Endothelial cell of hepatic sinusoid (primary cell): ENCODE data around the gene DLK2.
"Not testable (repeated sequence)": the region's sequence is repeated elsewhere in the genome, so short reads cannot be mapped to it uniquely, and the experiment has no call there.

Experiments
- in situ Hi-C: cut with HindIII; loops from 2 replicates; pipeline ENCODE4 v1.10.0; 2017; ENCODE audit warnings: low sequenced_read_pairs

The DLK2 gene, protein sequence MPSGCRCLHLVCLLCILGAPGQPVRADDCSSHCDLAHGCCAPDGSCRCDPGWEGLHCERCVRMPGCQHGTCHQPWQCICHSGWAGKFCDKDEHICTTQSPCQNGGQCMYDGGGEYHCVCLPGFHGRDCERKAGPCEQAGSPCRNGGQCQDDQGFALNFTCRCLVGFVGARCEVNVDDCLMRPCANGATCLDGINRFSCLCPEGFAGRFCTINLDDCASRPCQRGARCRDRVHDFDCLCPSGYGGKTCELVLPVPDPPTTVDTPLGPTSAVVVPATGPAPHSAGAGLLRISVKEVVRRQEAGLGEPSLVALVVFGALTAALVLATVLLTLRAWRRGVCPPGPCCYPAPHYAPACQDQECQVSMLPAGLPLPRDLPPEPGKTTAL

DNA sequence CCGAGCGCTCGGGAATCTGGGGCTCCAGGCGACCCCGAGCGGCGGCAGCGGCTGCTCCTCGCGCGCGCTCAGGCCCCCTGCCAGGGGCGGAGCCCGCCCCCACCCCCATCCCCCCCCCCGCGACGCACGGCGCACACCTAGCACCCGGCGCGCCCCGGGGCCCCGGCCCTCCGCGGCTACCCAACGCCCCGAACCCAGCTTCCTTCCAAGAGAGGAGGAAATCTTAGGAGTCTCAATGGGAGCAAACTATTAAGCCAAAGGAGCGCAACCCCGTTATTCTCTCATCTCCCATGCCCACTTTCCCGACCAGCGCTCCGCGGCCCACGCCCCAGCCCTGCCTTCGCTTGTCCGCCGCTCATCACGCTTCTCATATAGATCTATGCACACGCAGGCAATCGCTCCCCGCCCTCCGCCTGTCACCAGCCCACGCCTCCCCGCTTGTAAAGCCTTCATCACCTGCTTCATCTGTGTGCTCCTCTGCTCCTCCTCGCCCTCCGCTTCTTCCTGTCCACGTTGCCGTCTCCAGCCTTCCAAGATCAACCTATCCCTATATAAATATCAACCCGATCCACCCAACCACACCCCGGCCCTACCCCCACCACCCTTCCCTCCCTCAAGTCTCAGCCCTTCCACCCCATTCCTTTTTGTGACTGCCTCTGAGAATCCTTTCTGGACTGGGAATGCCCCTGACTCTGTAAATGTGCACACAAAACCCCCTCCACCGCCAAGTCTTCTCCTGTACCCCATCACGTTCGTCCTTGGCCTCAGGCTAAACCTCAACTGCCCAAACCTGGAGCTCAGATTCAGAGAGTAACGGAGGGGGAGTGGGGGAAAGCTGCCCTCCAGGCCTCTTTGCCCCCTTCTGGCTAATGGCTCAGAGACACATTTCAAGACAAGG, at the start of gene DLK2:
TSS of gene DLK2 (minus strand) at position 18 of the 898 bp plus-strand sequence. CDS start 723 bp downstream, outside the sequence.
- in situ Hi-C loops = no loop called here

DNA sequence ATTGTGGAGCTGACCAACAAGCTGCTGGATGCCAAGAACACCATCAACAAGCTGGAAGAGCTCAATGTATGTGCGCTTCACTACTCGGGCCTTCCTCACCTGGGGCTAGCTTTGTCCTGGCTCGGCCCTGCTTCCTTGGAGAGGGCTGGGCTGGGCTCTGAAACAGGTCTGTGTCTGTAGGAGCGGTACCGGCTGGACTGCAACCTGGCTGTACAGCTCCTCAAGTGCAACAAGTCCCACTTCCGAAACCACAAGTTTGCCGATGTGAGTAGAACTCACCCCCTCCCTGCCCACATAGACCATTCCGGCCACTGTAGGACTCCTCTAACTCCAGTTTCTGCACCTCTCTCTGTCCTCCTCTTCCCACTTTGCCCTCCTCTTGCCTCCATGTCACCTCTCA, 48.1 kb upstream of the DLK2 start:
- in situ Hi-C loops = loop anchor here (10.0 kb wide), 1 partner anchor 59 kb away; no protein-coding TSS in a partner anchor

DNA sequence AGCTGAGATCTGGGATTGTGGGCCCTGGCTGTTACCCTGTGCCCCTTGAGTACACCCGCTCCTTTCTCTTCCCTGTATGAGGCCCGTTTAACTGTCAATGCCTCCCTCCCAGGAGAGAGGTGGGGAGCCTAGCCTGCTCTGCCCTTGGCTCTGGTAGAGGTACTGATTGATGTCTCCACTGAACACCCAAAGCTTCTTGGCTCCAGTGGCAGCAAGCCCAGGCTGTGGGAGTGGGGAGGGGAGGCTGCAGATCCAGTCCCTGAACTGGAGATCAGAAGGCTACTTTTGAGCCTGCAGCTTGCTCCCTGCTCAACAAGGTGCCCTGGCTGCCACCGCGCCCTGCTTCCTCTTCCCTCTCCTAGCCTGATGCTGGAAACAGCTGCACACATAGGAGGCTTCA, 47.3 kb upstream of the DLK2 start:
- in situ Hi-C loops = loop anchor here (10.0 kb wide), 1 partner anchor 58 kb away; no protein-coding TSS in a partner anchor

DNA sequence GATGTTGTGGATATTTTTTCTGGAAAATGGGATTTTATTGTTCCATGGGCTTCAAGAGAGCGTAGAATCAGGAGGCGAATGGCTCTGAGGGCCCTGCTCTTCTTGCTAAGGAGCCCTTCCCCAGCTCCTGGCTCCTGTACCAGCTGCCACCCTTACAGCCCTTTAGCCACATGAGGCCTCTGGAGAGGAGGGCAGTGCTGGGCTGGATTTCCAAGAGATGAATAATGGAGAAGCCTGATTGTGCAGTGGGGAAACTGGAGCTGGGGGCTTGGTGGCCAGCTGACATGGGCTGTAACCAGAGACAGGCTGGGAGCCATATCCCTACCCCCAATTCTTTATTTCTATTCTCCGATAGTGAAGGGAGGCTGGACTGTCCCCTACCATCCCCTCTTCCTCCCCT, 45.6 kb upstream of the DLK2 start:
- in situ Hi-C loops = loop anchor here (10.0 kb wide), 1 partner anchor 56 kb away; no protein-coding TSS in a partner anchor

DNA sequence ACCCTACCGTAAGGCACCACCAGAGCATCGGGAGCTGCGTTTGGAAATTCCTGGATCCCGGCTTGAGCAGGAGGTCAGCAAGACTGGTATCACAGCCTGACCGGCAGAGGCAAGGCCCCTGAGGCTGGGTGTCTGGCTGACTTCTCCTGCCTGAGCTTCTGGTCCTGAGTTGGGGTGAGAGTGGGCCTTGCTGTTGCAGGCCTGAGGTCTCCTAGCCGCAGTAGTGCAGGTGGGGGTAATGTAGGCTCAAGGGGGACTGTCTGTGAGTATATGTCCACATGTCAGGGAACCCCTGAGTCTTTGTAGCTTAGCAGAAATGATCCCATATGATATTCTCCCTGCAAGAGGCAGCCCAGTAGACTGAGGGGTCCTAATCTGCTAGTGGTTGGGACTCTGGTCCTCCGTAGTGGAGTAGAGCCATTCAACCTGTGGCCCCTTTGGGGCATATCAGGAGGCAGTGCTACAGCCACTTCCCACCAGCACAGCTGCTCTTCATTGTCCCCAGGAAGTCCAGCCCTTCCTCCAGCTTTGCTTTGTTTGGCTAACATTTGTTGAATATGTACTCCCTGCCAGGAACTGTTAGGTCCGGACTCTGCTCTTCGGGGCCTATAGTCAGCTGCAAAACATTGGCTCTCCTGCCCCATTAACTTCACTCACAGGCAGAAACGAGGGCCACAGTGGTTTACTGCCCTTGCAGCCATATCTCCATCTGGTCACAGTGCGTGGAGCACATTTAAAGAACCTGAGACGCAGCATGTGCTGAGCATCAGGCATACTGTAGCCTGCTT, 43.9 kb upstream of the DLK2 start:
- in situ Hi-C loops = no loop called here

DNA sequence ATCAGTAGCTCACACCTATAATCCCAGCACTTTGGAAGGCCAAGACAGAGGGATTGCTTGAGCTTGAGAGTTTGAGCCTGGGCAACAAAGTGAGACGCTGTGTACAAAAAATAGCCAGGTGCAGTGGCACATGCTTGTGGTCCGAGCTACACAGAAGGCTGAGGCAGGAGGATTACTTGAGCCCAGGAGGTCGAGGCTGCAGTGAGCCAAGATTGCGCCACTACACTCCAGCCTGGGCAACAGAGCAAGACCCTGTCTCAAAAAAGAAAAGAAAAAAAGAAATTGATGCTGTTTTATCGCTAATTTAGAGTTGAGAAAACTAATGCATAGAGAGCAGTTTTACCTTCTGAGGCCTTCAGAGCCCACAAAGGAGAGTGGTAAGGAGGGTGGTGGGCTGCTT, 42.9 kb upstream of the DLK2 start:
- in situ Hi-C loops = not testable (repeated sequence)

DNA sequence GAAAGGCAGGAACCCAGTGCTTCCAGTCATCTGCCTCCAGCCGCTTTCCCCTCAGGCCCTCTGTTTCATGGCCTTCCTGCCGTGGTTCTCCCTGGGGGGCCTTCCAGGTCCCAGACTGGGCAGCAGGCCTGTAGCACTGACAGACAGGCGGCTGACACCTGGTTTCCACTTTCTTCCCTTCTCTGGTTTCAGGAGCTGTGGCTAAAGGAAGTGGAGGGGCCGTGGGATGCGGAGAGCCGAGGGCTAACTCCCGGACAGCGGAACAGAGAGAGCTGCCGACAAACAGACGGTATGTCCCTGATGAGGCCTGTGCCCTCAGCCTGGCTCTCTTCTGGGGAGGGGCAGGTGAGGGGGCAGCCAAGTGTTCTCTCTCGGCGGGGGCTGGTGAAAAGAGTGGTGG, 42.3 kb upstream of the DLK2 start:
- in situ Hi-C loops = no loop called here

DNA sequence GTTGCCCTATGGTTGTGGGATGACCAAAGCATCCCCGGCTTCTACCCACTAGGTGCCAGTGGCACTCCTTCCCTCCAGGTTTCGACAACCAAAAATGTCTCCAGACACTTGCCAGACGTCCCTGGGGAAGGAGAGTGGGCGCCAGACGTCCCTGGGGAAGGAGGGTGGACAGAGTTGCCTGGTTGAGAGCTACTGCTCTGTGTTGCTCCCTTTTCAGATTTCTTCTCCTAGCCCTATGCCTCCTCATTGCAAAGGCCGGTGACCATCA, 41.7 kb upstream of the DLK2 start:
- in situ Hi-C loops = no loop called here

DNA sequence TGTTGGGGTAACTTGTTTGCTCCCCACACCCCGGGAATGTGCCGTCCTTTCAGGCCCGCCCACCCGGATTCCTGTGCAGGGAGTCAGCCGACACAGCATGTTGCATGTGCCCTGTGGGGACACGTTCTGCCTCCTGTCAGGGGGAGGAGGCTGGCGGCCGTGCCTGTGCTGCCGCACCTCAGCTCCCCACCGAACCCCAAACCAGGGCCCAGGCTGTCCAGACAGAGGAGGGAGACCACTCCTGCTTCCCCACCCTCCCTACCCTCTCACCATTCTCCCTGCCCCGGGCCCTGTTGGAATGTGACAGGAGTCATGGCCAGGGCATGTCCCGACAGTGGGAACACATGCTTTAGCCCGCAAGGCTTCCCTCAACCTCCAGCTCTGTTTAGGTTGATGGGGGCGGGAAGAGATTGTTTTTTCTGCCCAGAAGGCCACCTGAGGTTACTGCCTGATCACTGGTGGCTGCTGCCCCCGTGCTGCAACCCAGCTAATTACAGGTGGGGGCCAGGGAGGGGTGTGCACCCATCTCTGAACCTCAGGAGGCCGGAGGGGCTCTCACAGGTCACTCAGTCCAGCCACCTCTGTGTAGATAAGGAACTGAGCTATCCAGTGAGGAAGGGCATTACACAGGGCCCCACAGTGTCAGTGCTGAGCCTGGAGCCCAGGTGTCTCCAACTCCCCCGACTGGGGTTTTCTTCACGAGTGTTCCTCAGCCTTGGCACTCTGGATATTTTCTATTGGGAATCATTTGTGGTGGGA, 41.2 kb upstream of the DLK2 start:
- in situ Hi-C loops = no loop called here

DNA sequence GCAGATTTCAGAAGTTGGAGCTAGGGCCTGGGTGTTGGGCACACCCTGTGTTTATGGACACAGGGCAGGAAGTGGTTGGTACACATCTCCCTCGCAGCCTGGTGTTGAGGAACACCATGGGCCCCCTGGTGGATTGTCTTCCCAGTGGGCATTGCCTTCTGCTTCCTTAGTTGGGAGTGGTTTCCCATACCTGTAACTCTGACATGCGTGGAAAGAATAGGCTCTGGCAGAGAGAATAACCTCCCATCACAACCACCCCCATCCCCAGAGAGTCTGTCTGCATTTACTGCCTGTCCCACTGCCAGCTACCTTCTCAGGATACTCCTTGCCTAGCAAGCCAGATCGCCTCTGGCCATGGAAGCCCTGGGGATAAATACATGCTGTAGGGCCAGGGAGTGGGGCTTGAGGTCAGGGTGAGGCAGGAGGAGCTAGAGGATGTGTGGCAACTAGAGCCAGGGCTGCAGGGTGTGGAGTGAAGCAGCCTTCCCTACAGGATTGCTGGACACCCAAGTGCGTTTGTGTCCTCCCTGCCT, 40.1 kb upstream of the DLK2 start:
- in situ Hi-C loops = no loop called here

DNA sequence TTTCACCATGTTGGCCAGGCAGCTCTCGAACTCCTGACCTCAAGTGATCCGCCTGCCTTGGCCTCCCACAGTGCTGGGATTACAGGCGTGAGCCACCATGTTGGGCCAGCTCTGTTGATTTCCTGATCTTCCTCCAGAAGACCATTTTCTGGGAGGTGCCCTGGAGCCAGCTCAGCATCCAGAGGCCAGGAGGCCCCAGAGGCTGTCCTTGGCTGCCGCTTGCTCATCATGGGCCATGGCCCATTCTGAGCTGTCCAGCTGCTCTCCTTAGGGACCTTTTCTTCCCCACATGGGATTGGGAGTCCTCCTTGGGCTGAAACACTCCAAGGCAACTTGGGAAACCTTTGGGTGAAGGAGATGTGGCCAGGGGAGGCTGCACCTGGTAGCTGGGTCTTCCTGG, 39.4 kb upstream of the DLK2 start:
- in situ Hi-C loops = no loop called here

DNA sequence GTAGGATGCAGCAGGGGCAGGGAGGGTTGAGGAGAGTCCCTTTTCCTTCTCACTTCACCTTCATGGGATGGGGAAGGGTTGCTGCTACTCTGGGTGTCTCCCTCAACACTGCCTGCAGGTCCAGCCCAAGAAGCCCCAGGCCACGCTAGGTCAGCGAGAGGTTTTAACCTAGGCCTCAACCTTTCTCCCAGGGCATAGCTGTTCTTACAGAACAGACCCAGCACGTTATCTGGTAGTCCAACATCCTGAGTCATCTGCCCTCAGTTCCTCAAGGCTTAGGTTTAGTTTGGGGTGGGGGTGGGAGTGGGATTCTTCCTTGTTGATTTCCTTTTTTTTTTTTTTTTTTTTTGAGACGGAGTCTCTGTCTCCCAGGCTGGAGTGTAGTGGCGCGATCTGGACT, 39.0 kb upstream of the DLK2 start:
- in situ Hi-C loops = no loop called here

DNA sequence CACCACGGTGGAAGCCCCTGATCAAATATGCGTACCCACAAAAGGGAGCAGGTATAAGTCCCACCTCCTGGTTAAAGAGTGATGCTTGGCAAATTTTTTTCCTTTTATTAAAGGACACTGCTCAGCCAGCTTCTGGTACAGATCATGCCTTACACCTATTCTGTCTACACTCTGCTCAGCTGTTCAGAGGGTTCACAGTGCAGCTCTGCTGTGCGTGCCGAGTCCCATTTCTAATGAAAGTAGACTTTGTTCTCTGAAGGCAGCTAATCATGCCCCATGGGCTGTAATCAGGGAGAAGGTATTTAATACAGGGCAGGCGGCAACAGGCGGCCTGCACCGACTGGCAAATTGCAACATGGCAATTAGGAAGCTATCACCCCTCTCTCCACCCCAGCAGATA, 38.5 kb upstream of the DLK2 start:
- in situ Hi-C loops = no loop called here

DNA sequence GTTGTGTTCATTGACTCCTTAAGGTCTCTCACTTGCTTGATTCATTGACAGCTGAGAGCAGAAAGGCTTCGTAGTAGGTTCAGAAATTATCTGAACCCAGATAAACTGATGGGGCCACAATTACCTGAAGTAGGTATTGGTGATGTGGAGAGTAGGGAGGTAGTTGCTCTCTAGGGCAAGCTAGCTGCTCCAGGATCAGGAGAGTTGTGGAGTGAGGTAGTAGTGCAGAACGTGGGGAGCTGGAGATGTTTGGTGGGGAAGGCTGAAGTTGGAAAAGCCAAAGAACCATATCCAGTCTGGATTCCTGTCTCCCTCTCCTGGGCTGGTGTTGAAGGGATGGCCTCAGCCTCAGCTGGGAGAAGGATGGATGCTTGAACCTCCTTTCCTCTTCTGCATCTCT, 37.9 kb upstream of the DLK2 start:
- in situ Hi-C loops = no loop called here

DNA sequence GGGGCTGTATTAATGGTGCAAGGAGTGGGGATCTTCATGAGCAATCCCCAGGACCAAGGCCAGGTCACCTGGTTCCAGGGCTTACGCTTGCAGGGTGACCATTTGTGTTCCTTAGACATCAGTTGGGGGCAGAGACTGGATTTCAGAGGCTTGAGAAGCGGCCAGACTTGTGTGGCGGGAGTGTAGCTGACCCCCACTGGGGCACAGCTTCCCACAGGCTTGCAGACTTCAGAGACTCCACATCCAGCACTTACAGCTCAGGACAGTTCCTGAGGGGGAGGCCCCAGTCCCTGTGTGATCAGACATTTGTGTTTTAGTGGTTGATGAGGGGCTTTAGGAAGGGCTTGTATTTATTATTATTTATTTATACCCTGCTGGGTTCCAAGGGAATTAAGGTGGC, 37.3 kb upstream of the DLK2 start:
- in situ Hi-C loops = no loop called here

DNA sequence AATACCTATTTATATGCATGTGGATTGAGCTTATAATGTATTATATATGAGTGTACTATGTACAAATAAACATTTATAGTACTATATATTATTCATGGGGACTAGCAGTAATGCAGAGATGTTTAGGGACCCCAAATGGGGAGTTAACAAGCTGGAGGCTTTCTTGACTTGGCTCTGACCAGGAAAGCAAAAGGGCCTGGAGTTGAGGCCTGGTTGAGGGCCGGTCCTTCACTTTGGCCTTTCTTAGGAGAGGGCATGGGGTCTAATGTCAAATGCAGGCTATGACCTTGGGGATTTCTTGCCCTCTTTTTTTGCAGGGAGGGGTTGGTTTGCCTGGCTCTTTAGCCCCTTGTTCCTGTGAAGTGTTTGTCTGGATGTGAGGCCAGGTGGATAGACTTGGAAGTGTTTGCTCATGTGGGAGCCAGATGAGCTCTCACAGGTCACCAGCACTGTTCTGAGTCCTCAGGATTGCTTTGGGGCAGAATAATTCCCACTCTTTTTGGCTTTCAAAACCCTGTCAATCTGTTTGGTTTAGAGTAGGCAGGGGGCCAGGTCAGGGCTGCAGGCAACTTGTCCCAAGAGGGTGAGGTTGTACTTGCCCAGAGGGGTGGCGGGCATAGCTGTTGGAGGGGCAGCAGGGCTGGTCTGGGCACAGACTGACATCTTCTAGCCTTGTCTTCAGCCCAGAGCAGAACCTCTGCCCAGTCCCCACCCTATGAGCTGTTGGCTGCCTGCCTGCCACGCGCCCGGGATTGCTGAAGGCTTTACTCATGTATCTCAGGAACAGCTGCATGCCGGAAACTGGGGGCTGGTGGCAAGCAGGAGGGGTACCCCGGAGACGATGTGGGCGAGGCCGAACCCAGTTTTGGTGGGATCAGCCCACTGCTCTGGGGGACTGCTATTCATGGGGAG, 36.7 kb upstream of the DLK2 start:
- in situ Hi-C loops = no loop called here

DNA sequence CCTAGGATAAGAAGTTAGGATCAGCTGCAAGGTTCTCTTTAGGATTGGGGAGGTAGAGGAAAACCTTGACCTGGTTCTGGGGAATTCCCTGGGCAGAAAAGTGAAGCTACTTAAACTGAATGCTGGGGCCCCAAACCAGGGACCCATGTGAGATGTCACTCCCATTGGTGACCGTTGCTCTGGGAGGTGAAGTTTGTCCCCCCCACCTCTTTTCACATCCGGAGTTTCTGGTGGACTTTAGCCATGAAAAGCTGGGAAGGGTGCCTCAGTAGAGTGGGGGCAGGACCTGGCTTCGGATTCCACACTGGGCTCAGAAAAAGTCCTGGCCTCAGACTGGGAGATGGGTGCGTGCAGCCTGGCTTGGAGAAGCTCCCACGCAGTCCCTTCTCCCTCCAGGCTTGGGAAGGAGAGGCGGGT, 35.2 kb upstream of the DLK2 start:
- in situ Hi-C loops = no loop called here

DNA sequence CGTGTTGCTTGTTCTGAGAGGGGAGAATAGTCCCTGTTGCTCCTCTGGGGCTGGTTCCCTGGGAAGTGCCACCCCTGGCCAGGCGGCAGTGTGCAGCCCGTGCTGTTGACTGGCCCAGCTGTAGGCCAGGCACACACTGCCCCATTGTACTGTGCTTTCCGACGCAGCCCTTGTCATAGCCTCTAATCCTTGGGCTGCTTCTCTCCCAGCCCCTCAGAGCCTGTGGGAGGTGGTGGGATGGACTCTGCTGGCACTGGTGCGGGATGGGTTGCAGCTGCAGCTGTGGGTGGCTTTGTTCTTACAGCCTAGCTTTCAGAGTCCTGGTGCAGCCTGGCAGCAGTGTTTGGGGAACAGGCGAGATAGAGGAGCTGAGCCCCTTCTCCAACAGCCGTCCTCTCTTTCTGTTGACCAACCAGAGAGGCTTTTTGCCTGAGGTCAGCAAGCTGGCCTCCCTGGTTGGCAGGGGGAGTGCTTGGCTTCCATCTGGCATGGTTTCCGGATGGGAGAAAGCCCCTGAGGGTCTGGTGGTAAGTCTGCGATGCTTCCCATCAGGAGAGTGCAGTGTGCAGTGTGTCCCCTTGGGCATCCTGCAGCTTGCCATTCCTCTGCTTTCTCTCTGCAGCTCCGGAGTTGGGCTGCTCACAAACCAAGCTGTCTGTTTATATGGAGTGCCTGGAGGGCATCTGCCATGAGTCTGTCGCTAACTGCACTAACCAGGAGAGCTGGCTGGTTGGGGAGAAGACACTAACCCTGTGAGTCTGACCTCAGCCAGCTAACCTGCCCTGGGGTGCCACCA, 34.1 kb upstream of the DLK2 start:
- in situ Hi-C loops = no loop called here
